ENCODE results near the gene TTC33. TPM values are rescaled to one million over a fixed set of nuclear protein-coding genes. Genes with fewer than 3 reads are reported as not detected.

TTC33 gene
- total RNA-seq, 2 experiments from 2014 or later: 24.4 to 27.4 TPM

DNA sequence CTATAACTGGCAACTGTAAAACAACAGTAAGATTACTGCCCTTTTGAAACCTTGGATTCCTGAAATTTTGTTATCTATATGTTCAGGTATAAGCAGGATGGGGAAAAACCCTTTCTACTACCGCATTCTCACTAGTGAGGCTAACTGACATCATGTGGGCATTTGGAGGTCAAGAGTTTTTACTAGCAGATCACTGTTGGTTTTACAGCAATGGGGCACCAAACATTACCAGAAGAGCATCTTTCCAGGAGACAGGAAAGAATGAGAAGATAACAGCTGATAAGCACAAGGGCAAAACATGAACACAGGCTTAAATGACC lies 20.9 kb upstream of the TTC33 start:
- CTCF ChIA-PET: interaction anchor here (0.5 to 1.3 kb wide), 3 partner anchors 10 to 58 kb away, joined by 3 read pairs; no protein-coding TSS in a partner anchor
- Mint-ChIP-seq H3K36me3 (ENCODE audit: low read depth) (peaks cover 10% of the 10 kb centered on the region), H3K4me1 (ENCODE audit: low read depth) (peaks cover 18% of the 10 kb centered on the region), H3K27ac (peak overlapping the region; percentile 55), H3K9me3 (no peaks in the 10 kb centered on the region), H3K27me3 (ENCODE audit: low read depth) (no peaks in the 10 kb centered on the region), H3K4me3 (no peak overlapping the region)
- intact Hi-C loops (cut with micrococcal nuclease): no loop called here
- DNase-seq: no peak

DNA sequence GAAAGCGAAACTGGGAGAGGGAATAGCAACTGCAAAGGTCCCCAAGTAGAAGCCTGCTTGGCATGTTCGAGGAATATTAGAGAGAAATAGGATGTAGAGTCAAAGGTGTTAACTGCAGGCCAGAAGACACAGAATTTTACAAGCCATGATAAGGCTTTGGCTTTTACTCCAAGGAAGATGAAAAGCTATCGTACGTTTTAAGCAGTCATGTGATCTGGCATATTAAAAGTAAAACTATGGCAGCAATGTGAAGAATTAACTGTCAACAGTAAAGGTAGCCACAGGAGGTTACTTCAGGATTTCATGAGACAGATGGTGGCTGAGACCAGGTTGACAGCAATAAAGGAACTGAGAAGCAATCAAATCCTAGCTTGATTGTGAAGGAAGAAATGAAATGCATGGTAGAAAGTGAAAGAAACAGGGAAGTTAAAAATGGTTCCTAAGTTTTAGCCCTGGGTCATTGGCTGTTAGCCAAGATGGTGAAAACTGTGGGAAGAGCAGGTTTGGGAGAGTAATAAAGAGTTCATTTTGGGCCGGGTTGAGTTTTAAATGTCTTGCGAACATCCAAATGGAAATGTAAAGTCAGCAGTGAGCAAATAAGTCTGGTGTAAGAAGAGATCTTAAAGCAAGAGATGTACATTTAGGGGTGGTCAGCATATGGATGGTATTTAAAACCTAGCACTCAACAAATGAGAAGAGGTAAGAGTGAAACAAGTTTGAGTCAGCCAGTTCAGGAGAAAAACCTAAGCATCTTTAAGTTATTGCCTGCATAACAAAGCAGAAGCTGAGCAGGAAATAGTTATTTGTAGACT lies 20.3 kb upstream of the TTC33 start:
- Mint-ChIP-seq H3K4me1 (ENCODE audit: low read depth) (peaks cover 15% of the 10 kb centered on the region), H3K27ac (no peak overlapping the region), H3K27me3 (ENCODE audit: low read depth) (no peaks in the 10 kb centered on the region), H3K9me3 (no peaks in the 10 kb centered on the region), H3K4me3 (no peak overlapping the region), H3K36me3 (ENCODE audit: low read depth) (peaks cover 10% of the 10 kb centered on the region)
- no peak for DNase-seq
- CTCF ChIA-PET: interaction anchor here (0.5 to 1.3 kb wide), 4 partner anchors 10 to 838 kb away, joined by 3 read pairs; no protein-coding TSS in a partner anchor
- intact Hi-C loops (cut with micrococcal nuclease): no loop called here

DNA sequence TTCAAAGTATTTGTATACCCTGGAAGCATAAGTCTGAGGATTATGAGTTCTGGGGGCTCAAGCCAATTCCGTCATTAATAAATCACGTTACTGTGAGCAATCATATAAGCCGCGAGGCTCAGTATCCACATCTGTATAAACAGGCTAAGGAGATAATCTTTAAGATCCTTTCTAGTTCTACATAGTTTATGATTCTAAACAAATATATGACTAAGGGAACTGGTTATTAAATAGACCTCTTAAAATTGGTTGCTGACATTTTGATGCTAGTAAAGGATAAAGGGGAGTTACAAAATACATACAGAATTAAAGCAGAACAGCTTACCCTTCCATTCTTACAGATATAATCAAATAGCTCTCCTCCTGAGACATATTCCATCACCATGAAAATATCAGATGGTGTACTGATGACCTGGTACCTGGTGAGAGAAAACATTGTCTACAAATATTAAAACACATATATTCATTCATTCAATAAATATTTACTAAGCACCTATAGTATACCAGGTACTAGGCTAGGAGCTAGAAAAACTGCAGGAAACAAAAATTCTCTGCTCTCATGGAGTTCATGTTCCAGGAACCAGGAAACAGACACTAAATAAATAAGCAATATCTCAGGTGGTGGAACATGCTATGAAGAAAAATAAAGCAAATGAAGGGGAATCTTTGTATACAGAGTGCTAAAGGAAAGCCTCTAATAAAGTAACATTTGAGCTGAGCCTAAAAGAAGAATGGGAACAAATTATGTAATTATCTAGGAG lies 19.5 kb upstream of the TTC33 start:
- peaks cover 10% of the 10 kb centered on the region for H3K4me1 Mint-ChIP-seq (ENCODE audit: low read depth)
- H3K4me3 Mint-ChIP-seq: no peak overlapping the region
- peaks cover 11% of the 10 kb centered on the region for H3K36me3 Mint-ChIP-seq (ENCODE audit: low read depth)
- CTCF ChIA-PET: interaction anchor here (1.1 to 1.3 kb wide), 3 partner anchors 11 to 838 kb away, joined by 3 read pairs; no protein-coding TSS in a partner anchor
- H3K9me3 Mint-ChIP-seq: no peaks in the 10 kb centered on the region
- H3K27me3 Mint-ChIP-seq (ENCODE audit: low read depth): no peaks in the 10 kb centered on the region
- H3K27ac Mint-ChIP-seq: no peak overlapping the region
- no peak for DNase-seq
- intact Hi-C loops (cut with micrococcal nuclease): no loop called here

DNA sequence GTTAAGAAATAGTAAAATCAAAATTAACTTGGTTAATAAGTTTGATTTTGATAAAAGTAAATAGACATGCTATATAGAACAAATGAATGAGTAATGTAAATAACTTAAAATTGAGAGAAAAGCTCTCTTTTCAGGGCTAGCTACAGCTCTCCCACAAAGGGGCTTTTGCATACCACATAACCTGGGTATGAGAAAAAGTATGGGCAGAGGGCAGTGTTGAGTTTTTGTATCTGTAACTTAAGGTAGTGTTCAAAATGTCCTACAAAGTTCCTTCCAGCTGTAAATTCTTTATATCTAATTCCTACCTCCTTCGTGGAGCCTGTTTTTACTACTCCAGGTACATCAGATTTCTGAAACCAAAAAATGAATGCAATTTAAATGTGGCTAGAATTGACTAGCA lies 18.9 kb upstream of the TTC33 start:
- no peaks in the 10 kb centered on the region for H3K27me3 Mint-ChIP-seq (ENCODE audit: low read depth)
- no peaks in the 10 kb centered on the region for H3K9me3 Mint-ChIP-seq
- H3K36me3 Mint-ChIP-seq (ENCODE audit: low read depth): peaks cover 11% of the 10 kb centered on the region
- no peak overlapping the region for H3K27ac Mint-ChIP-seq
- peaks cover 10% of the 10 kb centered on the region for H3K4me1 Mint-ChIP-seq (ENCODE audit: low read depth)
- CTCF ChIA-PET: interaction anchor here (1.2 kb wide), 1 partner anchor 33 kb away, joined by 3 read pairs; no protein-coding TSS in a partner anchor
- intact Hi-C loops (cut with micrococcal nuclease): no loop called here
- no peak for DNase-seq
- no peak overlapping the region for H3K4me3 Mint-ChIP-seq

DNA sequence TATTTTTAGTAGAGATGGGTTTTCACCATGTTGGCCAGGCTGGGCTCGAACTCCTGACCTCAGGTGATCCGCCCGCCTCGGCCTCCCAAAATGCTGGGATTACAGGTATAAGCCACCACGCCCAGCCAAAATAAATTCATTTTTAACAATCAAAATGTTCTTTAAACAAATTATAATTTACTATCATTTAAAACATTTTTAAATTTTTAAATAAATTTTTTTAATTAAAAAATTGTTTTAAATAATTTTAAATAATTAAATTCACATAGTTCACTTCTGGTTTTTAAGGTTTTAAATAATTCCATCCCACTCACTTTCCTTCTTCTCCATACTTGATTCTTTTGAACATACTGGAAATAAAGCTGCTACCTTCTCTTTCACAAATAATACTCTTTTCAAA lies 15.0 kb upstream of the TTC33 start:
- Mint-ChIP-seq H3K9me3 (no peaks in the 10 kb centered on the region), H3K4me1 (ENCODE audit: low read depth) (peaks cover 2% of the 10 kb centered on the region), H3K36me3 (ENCODE audit: low read depth) (peaks cover 6% of the 10 kb centered on the region), H3K27me3 (ENCODE audit: low read depth) (no peaks in the 10 kb centered on the region), H3K27ac (no peak overlapping the region), H3K4me3 (no peak overlapping the region)
- no peak for DNase-seq
- CTCF ChIA-PET: no interaction called here
- intact Hi-C loops (cut with micrococcal nuclease): no loop called here

DNA sequence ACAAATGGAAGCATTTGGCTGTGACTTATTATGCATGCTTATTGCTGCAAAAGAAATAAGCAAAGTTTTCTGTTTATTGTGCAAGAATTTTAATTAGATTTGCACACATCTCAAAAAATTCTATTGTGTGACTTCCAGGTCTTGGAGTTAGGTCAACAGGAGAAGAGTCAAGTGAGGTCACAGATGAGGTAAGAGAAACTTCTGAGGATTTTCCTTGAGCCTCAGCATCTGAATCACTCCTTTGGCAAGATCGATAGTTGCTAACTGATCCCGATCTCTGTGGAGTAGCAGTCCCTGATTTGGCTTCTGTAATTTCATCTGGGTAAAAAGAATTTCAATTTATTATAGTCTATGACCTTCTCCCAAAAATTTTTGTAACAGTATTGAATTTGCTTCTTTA lies 6.9 kb upstream of the TTC33 start:
- intact Hi-C loops (cut with micrococcal nuclease): no loop called here
- DNase-seq: no peak
- H3K27me3 Mint-ChIP-seq (ENCODE audit: low read depth): no peaks in the 10 kb centered on the region
- no peak overlapping the region for H3K4me3 Mint-ChIP-seq
- H3K9me3 Mint-ChIP-seq: no peaks in the 10 kb centered on the region
- H3K27ac Mint-ChIP-seq: no peak overlapping the region
- H3K4me1 Mint-ChIP-seq (ENCODE audit: low read depth): no peaks in the 10 kb centered on the region
- H3K36me3 Mint-ChIP-seq (ENCODE audit: low read depth): peaks cover 9% of the 10 kb centered on the region
- CTCF ChIA-PET: no interaction called here

DNA sequence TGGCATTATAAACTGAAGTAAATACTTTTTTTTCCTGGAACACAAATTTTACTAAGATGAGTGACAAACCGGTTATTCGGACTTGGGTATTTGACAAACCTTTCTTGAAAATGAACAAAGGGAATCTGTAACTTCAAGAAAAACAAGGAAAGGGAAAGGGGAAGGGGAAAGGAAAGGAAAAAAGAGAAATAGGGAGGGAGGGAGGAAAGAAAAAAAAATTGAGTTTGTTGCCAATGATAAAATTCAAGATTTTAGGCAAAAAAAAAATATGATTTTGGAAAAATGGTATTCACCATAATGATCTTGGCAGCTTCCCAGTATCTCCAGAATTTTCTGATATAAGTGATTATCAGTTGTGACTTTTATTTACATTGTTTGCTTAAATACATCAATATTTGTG lies 1.6 kb upstream of the TTC33 start:
- no peak for DNase-seq
- Mint-ChIP-seq H3K9me3 (no peaks in the 10 kb centered on the region), H3K4me1 (ENCODE audit: low read depth) (no peaks in the 10 kb centered on the region), H3K27ac (no peak overlapping the region), H3K4me3 (no peak overlapping the region), H3K27me3 (ENCODE audit: low read depth) (no peaks in the 10 kb centered on the region), H3K36me3 (ENCODE audit: low read depth) (peaks cover 9% of the 10 kb centered on the region)
- CTCF ChIA-PET: interaction anchor here (0.6 kb wide), 2 partner anchors 147 to 477 kb away, joined by 3 to 4 read pairs; no protein-coding TSS in a partner anchor
- intact Hi-C loops (cut with micrococcal nuclease): loop anchor here (2.0 to 5.0 kb wide), 4 partner anchors 480 to 1167 kb away; partner anchors contain the start of genes FBXO4 and OXCT1

DNA sequence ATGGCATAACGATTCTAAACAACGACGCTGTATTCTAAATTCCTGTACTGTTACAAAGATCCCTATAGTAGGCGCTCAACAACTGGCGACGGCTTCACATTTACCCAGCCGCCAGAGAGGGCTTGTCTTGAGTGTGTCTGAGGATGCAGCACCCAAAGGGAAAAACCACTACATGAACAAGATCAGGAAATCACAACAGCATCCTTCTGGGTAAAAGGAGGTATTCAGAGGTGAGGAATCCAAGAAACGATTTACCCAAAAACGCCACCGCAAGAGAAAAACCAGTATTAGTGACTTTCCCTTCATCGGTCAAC lies 711 bp downstream of the TTC33 start:
- peaks cover 9% of the 10 kb centered on the region for H3K36me3 Mint-ChIP-seq (ENCODE audit: low read depth)

DNA sequence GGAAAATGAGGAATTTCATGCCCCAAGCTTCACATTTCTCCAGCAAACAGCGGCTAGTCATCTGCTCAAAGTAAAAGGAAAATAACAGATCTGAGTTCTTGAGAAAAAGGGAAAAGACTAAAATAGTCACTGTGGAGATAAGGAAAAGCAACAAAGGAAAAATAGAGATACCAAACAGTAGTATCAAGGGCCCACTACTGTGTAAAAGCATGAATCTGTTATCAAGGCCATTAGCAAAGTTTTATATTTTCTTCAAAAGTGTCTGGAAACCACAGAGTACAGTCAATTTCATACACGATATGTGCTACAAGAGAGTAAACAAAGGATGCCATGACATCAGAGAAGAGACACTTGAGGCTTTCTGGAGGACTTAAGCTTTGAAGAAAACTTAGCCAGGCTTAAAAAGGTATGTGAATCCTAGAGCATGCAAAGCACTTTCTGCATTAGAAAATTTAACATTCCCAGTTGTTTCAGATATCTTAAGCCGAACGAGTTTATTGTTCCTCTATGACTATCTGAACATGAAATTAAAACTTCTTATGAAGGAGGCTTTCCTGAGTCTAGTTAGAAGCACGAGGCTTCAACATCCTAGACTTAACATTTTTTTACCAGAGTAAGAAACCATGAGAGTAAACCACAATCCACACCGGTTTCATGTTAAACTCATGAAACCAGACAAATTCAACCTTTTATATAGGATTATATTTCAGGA lies 1.2 kb downstream of the TTC33 start:
- Mint-ChIP-seq H3K4me3 (no peak overlapping the region), H3K27me3 (ENCODE audit: low read depth) (no peaks in the 10 kb centered on the region), H3K27ac (no peak overlapping the region), H3K4me1 (ENCODE audit: low read depth) (peaks cover 17% of the 10 kb centered on the region), H3K36me3 (ENCODE audit: low read depth) (peaks cover 9% of the 10 kb centered on the region), H3K9me3 (no peaks in the 10 kb centered on the region)
- intact Hi-C loops (cut with micrococcal nuclease): loop anchor here (1.0 to 5.0 kb wide), 9 partner anchors 38 to 1118 kb away; partner anchors contain the start of genes OXCT1, PRKAA1 and RPL37
- CTCF ChIA-PET: no interaction called here
- no peak for DNase-seq

More for the DNA sequence above, 711 bp downstream of the TTC33 start:
- intact Hi-C loops (cut with micrococcal nuclease): loop anchor here (1.0 to 5.0 kb wide), 9 partner anchors 39 to 1117 kb away; partner anchors contain the start of genes OXCT1, PRKAA1 and RPL37
- Mint-ChIP-seq H3K9me3 (no peaks in the 10 kb centered on the region), H3K4me3 (no peak overlapping the region), H3K27me3 (ENCODE audit: low read depth) (no peaks in the 10 kb centered on the region), H3K4me1 (ENCODE audit: low read depth) (peaks cover 16% of the 10 kb centered on the region), H3K27ac (no peak overlapping the region)
- DNase-seq: peak; percentile 83
- CTCF ChIA-PET: no interaction called here

DNA sequence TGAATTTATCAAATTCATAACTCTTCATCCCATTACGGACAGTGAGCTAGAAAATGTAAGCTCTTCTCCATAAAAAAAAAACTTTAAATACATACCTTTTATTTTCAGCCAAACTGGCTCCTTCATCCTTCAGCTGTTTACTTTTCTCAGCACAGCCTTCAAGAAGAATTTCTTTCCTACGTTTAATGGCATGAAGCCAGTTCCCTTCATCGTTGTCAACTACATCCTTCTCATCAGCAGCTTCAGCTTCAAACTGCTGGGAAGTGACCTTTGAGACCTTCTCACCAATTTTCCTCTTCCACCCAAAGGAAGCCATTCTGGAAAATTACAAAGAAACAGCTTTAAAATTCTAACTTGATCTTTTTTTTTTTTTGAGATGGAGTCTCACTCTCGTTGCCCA lies 9.1 kb downstream of the TTC33 start:
- DNase-seq: no peak
- H3K27me3 Mint-ChIP-seq (ENCODE audit: low read depth): no peaks in the 10 kb centered on the region
- peaks cover 32% of the 10 kb centered on the region for H3K4me1 Mint-ChIP-seq (ENCODE audit: low read depth)
- H3K4me3 Mint-ChIP-seq: no peak overlapping the region
- no peak overlapping the region for H3K27ac Mint-ChIP-seq
- CTCF ChIA-PET: interaction anchor here (0.6 to 1.1 kb wide), 5 partner anchors 8 to 1032 kb away, joined by 3 to 4 read pairs (median 3); no protein-coding TSS in a partner anchor
- intact Hi-C loops (cut with micrococcal nuclease): no loop called here
- H3K36me3 Mint-ChIP-seq (ENCODE audit: low read depth): peaks cover 19% of the 10 kb centered on the region
- no peaks in the 10 kb centered on the region for H3K9me3 Mint-ChIP-seq

DNA sequence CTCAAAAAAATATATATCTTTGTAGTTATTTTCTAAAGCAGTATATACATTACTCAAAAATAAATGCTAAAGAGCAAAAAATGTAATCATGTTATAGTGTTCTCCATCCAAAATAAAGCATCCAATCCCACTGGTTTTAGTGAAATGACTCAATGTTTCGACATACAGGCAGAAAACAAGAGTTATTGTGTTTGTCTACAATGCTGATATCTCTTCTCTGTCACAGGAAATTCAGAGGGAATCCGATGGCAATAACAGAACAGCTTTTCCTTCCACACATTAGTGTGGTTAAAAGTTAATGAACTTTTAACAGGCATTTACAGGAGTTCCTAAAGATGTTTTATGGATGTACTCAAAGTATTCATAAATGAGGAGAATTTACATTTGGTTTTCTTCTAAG lies 12.0 kb downstream of the TTC33 start:
- CTCF ChIA-PET: interaction anchor here (0.6 to 1.1 kb wide), 4 partner anchors 10 to 153 kb away, joined by 3 to 5 read pairs (median 3); no protein-coding TSS in a partner anchor
- no peak for DNase-seq
- Mint-ChIP-seq H3K36me3 (ENCODE audit: low read depth) (peaks cover 38% of the 10 kb centered on the region), H3K4me1 (ENCODE audit: low read depth) (peaks cover 13% of the 10 kb centered on the region), H3K27me3 (ENCODE audit: low read depth) (no peaks in the 10 kb centered on the region), H3K9me3 (peaks cover 7% of the 10 kb centered on the region), H3K27ac (no peak overlapping the region), H3K4me3 (no peak overlapping the region)
- intact Hi-C loops (cut with micrococcal nuclease): no loop called here

DNA sequence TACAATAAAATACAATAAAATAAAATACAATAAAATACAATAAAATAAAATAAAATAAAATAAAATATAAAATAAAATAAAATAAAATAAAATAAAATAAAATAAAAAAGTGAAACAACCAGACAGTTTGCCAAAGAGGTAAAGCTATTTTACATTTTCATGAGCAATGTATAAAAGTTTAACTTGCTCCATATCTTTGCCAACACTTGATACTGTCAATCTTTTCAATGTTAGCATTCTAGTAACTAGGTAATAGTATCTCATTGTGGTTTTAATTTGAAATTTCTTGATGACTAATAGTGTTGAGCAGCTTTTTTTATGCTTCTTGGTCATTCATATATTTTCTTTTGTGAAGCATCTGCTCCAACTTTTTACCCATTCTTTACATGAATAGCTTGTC lies 17.3 kb downstream of the TTC33 start:
- intact Hi-C loops (cut with micrococcal nuclease): loop anchor here (5.0 kb wide), 3 partner anchors 139 to 1156 kb away; no protein-coding TSS in a partner anchor
- H3K4me3 Mint-ChIP-seq: no peak overlapping the region
- CTCF ChIA-PET: interaction anchor here (0.7 to 1.3 kb wide), 3 partner anchors 9 to 748 kb away, joined by 3 to 4 read pairs (median 3); partner anchors contain the start of gene PTGER4
- H3K27ac Mint-ChIP-seq: no peak overlapping the region
- peaks cover 7% of the 10 kb centered on the region for H3K9me3 Mint-ChIP-seq
- peaks cover 36% of the 10 kb centered on the region for H3K36me3 Mint-ChIP-seq (ENCODE audit: low read depth)
- no peak for DNase-seq
- peaks cover 23% of the 10 kb centered on the region for H3K4me1 Mint-ChIP-seq (ENCODE audit: low read depth)
- no peaks in the 10 kb centered on the region for H3K27me3 Mint-ChIP-seq (ENCODE audit: low read depth)

Measured in activated naive CD4-positive, alpha-beta T cell treated with anti-CD3 and anti-CD28 coated beads for 36 hours (primary cell).